GM21717 (cell line): ENCODE data around the gene ZSWIM5.
"Not testable (repeated sequence)": the region's sequence is repeated elsewhere in the genome, so short reads cannot be mapped to it uniquely, and the experiment has no call there.

Source experiments
- ATAC-seq: cut with Tn5 transposase; IDR thresholded peaks from one replicate; pipeline ENCODE4 v1.9.1; 2021; ENCODE audit warnings: mild to moderate bottlenecking, moderate library complexity; ENCODE audit not compliant: unreplicated experiment

Gene ZSWIM5

GRCh38 chr1:45008076-45008475 is 198.3 kb downstream of the ZSWIM5 start:
- ATAC-seq = no peak

- no peak for ATAC-seq
These were observed 199.1 kb downstream of the ZSWIM5 start for GRCh38 chr1:45007311-45007710.

- ATAC-seq = no peak
These were observed 200.6 kb downstream of the ZSWIM5 start for GRCh38 chr1:45005761-45006160.

GRCh38 chr1:45004281-45004920 is 202.0 kb downstream of the ZSWIM5 start:
- no peak for ATAC-seq

GRCh38 chr1:45003741-45004140 is 202.7 kb downstream of the ZSWIM5 start:
- no peak for ATAC-seq

GRCh38 chr1:45002650-45003645 is 203.5 kb downstream of the ZSWIM5 start:
- no peak for ATAC-seq

- ATAC-seq = not testable (repeated sequence)
These were observed 204.8 kb downstream of the ZSWIM5 start for GRCh38 chr1:45001576-45001975.

- ATAC-seq = no peak
These were observed 205.4 kb downstream of the ZSWIM5 start for GRCh38 chr1:45001011-45001481.

GRCh38 chr1:44999232-44999631 is 207.2 kb downstream of the ZSWIM5 start:
- ATAC-seq = no peak

GRCh38 chr1:44995467-44996238 is 210.8 kb downstream of the ZSWIM5 start:
- no peak for ATAC-seq

- ATAC-seq = no peak
These were observed 212.0 kb downstream of the ZSWIM5 start for GRCh38 chr1:44994309-44994898.

GRCh38 chr1:44988531-44989156 is 217.8 kb downstream of the ZSWIM5 start:
- no peak for ATAC-seq

- ATAC-seq = peak; percentile 6
These were observed 220.6 kb downstream of the ZSWIM5 start for GRCh38 chr1:44985747-44986359.

GRCh38 chr1:44977372-44977771 is 229.0 kb downstream of the ZSWIM5 start:
- not testable (repeated sequence) for ATAC-seq

GRCh38 chr1:44976252-44976651 is 230.2 kb downstream of the ZSWIM5 start:
- ATAC-seq = no peak

GRCh38 chr1:44973645-44974044 is 232.8 kb downstream of the ZSWIM5 start:
- no peak for ATAC-seq

- no peak for ATAC-seq
These were observed 236.1 kb downstream of the ZSWIM5 start for GRCh38 chr1:44970317-44970716.
